GM12891 (cell line): Measurements from ENCODE around the gene SHISA8.

Experiments
- DNase-seq: peaks from one replicate; pipeline ENCODE4 v3.0.0; 2011; ENCODE audit warnings: low spot score; ENCODE audit not compliant: insufficient read length
- FAIRE-seq: peaks from 2 replicates; lab custom pipeline; 2011; peaks lifted over from hg19 to GRCh38; lab: Jason Lieb, UNC
- PAX5 ChIP-seq: IDR thresholded peaks from 2 replicates; pipeline ENCODE4 v1.6.1; 2011; ENCODE audit warnings: low read length, moderate library complexity, mild to moderate bottlenecking; ENCODE audit not compliant: insufficient read depth, severe bottlenecking
- POLR2A ChIP-seq: IDR thresholded peaks from 2 replicates; pipeline ENCODE4 v1.6.1; 2011; ENCODE audit warnings: low read depth, low read length, control low read depth
- POLR2AphosphoS5 ChIP-seq: IDR thresholded peaks from 2 replicates; pipeline ENCODE4 v1.6.1; 2011; ENCODE audit warnings: low read depth, low read length, control low read depth
- POU2F2 ChIP-seq: IDR thresholded peaks from 2 replicates; pipeline ENCODE4 v1.6.1; 2011; ENCODE audit warnings: low read depth, mild to moderate bottlenecking, control low read depth, low read length, moderate library complexity
- SPI1 ChIP-seq: IDR thresholded peaks from 2 replicates; pipeline ENCODE4 v1.6.1; 2011; ENCODE audit warnings: low read depth, low read length, control low read depth
- TAF1 ChIP-seq: IDR thresholded peaks from 2 replicates; pipeline ENCODE4 v1.6.1; 2011; ENCODE audit warnings: low read depth, low read length, control low read depth

Gene SHISA8

DNA sequence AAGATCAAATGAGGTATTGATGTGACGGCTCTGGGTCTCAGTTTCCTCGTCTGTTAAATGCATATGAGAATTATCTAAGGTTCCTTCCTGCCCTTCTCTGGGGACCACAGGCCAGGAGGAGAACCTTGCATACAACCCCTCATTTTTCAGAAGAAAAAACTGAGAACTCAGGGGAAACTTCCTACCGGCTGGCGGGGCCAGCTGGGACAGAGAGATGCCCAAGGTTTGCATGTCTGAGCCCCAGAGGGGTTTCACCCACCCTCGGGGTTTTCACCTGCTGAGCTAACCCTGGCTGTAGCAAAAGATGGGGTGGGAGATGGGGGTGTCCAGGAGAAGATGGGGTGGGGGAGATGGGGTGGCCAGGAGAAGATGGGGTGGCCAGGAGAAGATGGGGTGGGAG, 7.5 kb upstream of the SHISA8 start:
- no peak for DNase-seq
- peak; percentile 51 for FAIRE-seq
- TF ChIP-seq POU2F2 (no peak), SPI1 (no peak), TAF1 (no peak), PAX5 (no peak), POLR2A (no peak), POLR2AphosphoS5 (no peak)

DNA sequence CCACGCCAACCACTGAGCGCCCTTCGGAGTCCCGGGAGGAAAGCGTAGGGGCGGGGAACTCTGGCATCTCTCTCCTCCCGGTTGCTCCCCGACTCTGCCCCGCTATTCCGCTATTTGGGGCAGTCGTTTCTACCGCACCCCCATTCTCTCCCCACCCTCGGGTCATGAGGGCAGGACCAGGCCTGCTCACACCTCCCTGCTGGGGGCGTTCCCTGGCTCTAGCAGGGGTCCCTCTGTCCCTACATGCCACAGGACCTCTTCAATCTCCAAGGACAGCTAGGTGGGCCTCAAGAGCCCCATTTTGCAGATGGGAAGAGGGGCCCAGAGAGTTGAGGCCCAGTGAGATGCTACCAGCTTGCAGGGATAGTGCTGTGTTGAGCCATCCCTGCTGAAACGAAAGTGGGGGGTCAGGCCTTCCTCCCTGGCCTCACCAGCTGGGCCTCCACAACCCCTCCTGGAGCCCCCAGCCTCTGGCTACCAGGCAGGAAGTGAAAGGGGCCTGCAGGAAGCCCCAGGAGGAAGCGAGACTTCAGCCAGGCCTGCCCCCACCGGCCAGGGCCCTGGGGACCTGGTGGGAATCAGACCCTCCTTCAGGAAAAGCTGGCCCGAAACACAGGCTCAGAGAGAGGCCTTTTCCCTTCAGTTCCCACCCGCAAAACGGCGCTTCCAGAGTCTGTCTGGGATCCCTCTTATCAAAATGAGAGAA, 5.5 kb upstream of the SHISA8 start:
- DNase-seq (no peak), FAIRE-seq (peak; percentile 93)
- TF ChIP-seq POLR2A (no peak; the same call in none of the 2 replicates), PAX5 (no peak), POLR2AphosphoS5 (peak; percentile 13; the same call in 1 of the 2 replicates), POU2F2 (0 out of 2 replicates have a peak, but pooled peaks have one; percentile 27), TAF1 (no peak), SPI1 (peak; percentile 94)

DNA sequence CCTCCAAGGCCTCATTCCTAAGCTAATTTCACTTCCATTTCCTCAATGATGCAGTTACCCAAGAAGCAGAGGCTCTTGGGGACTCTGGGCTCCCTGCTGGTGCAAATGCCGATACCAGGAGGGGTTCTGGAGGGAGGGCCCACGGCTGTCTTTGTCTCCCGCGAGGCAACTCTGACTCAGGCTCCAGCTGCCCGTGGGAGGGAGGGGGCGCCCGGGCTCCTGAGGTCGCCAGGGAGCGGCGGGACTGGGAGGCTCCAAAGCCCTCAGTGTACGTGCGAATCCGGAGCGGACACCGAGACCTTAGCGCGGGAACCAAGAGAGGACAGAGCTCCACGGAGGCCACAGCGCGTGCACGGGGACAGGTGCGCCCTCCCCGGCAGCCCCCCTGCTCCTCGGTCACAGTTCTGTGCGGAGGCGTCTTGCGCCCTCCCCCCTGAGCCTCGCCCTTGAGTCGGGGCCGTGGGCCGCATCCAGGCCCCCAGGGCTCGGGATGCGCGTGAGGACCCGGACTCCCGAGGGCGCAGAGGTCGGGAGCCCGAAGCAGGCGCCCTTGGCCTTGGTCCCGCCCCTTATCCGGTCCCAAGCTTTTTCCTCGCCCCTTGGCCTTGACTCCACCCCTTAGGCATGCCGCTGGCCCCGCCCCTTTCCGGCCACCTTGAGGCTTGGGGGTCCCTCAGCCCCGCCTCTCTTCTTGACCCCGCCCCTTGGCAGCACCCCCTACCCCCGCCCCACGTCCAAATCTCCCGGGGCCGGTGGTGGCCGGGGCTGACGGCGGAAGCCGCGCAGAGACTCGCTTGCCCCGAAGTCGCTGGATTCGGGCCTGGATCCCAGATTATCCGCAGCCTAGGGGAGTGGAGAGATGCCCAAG, 4.7 kb upstream of the SHISA8 start:
- peak; percentile 75 for TF ChIP-seq SPI1
- no peak; the same call in 1 of the 2 replicates for TF ChIP-seq POU2F2
- TF ChIP-seq PAX5 = no peak
- TF ChIP-seq POLR2AphosphoS5 = peak; percentile 81
- TF ChIP-seq POLR2A = peak; percentile 56
- TF ChIP-seq TAF1 = 0 out of 2 replicates have a peak, but pooled peaks have one; percentile 7
- FAIRE-seq (peak; percentile 88), DNase-seq (peak; percentile 74)

DNA sequence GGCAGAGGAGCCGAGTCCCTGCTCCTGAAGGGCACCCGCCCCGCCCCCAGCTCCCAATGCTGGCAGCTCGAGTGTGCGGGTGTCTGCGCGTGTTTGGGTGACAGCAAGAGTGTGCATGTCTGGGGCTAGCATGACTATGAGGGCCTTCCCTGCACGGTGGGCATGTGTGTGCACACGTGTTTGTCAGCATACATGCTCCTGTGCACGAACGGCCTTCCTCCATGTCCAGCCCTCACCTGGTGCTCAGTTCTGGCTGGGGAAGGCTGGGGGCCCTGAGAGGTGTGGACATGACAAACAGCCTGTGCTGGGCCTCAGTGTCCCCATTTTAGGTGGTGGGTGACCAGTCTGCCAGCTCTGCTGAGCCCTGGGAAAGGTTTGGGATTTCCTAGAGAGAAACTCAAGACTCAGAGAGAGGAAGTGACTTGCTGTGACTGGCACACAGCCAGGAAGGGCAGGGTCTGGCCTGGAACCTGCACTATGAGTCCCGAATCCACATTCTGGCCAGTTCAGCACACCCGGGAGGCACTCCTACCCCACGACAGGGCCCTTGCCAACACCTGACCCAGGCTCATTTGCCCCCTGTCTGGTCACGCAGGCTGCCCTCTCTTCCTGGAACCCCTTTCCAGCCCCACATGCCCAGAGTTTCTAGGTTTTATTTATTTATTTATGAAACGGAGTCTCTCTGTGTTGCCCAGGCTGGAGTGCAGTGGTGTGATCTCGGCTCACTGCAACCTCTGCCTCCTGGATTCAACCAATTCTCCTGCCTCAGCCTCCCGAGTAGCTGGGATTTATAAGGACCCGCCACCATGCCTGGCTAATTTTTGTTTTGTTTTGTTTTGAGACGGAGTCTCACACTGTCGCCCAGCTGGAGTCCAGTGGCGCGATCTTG, 3.3 kb upstream of the SHISA8 start:
- no peak for TF ChIP-seq POLR2A
- peak; percentile 47; the same call in 1 of the 2 replicates for TF ChIP-seq POLR2AphosphoS5
- TF ChIP-seq SPI1 = peak; percentile 88
- TF ChIP-seq POU2F2 = no peak
- TF ChIP-seq PAX5 = no peak
- TF ChIP-seq TAF1 = no peak
- no peak for DNase-seq
- peak; percentile 90 for FAIRE-seq

DNA sequence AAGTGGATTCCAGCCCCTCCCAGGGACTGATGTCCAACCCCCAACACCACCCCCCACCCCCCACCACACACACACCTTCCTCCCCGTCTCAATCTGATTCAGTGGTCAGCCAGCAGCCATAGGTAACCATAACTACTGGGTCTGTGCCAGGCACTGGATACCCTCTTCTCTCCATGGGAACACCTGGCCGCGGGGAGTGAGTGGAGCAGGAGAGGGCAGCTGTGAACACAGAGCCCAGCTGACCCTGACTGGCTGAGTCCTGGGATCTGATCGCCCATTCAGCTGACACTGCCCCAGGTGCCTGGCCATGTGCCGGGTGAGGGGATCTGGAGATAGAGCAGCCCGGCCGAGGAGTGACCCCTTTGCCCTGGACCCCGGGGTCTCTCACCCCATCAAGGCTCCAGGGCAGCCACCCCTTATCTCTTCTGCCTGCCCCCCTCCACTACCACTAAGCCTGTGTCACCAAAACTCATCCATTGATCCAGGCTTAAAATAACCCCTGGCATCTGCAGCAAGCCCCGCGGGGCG, 2.6 kb upstream of the SHISA8 start:
- no peak for TF ChIP-seq POLR2A
- TF ChIP-seq PAX5 = no peak
- no peak for TF ChIP-seq POLR2AphosphoS5
- no peak for TF ChIP-seq TAF1
- no peak for TF ChIP-seq POU2F2
- TF ChIP-seq SPI1 = no peak
- FAIRE-seq = peak; percentile 41
- no peak for DNase-seq

DNA sequence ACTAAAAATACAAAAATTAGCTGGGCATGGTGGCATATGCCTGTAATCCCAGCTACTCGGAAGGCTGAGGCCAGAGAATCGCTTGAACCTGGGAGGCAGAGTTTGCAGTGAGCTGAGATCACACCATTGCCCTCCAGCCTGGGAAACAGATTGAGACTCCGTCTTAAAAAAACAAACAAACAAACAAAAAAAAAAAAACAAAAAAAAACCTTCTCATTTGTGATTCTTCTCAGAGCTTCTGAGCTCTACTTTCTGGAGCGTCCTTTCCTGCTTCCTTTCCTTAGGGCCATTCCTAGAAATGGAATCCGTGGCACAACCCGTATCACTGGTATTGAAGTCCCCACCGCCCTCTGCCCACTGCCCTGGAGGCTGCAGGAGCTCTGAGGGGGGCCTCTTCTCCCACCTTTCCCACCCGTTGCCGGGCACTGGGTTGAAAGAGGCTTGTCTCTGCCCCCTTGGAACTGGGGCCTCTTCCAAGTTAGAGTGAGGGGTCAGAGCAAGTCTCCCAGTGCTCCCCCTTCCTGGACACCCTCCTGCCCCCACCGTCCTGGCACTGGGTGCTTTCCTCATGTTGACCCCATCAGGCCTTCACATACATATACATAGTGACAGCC, 2.0 kb upstream of the SHISA8 start:
- no peak for FAIRE-seq

DNA sequence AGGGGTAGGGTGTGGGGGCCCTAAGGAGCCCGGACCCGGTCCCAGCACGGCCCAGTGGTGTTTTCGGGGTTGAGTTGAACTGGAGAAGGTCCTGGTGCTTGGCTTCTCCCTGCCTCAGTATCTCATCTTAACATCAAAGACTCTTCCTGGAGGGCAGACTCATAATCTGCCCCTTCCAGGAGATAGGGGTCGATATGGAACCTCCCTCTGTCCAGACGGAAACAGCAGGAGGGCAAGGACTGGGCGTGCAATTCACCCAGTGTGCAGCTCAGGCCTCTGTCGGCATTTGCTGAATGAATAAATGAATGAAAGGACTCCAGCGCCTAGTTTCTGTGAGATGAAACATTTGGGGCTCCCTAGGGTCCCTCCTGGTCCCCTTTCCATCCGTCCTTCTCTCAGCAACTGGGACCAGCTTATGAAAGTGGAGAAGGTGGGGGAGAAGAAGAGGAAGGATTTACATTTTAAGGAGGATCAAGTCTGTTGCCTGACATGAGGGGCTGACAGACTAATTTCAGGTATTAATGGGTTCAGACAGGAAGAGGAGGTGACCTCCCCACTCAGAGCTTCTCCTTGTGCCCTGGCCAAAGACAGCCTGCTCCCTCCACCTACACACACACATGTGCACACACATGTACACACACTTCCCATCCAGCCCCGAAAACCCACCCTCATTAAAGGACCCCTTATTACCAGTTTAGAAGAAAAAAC, 1.1 kb upstream of the SHISA8 start:
- DNase-seq (no peak), FAIRE-seq (peak; percentile 79)
- TF ChIP-seq POLR2A = 0 out of 2 replicates have a peak, but pooled peaks have one; percentile 12
- TF ChIP-seq SPI1 = no peak
- TF ChIP-seq TAF1 = no peak

More for the DNA sequence above, 2.0 kb upstream of the SHISA8 start:
- DNase-seq = no peak
- TF ChIP-seq PAX5 = no peak
- no peak for TF ChIP-seq SPI1

DNA sequence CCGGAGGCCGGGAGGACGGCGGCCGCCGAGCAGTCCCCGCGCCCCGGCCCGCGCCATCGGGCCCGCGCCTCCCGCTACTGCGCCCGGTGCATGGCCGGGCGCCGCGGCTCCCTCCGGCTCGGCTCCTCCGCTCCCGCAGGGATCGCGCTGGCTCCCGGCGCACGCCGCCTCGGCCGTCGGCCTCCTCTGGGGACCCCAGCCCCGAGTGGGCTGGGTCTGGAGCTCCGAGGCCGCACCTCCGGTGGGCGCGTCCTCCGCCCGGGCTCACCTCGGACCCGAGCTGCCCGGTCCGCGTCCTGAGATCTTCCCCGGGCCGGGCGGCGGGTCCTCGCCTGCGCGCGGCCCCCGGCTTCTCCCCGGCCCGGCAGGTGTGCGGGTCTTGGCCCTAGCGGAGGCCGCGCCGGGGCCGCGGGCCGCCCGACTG, 251 bp downstream of the SHISA8 start:
- FAIRE-seq = peak; percentile 55
- no peak for TF ChIP-seq TAF1
- TF ChIP-seq POLR2A = no peak
- TF ChIP-seq POU2F2 = no peak
- no peak for TF ChIP-seq PAX5
- no peak for TF ChIP-seq SPI1
- TF ChIP-seq POLR2AphosphoS5 = no peak
- DNase-seq = no peak
